Inflammatory macrophage (primary cell): ENCODE measurements around the gene WDR6.

Experiments
- DNase-seq, 2 donors: peaks; one replicate each; pipeline ENCODE4 v3.0.0-alpha.2; 2020 to 2022

WDR6 gene

GRCh38 chr3:49028673-49029562, 21.7 kb downstream of the WDR6 start, which contains the start of gene IMPDH2:
TSS of gene IMPDH2 (minus strand) at chr3:49029398. CDS start at chr3:49029350, 48 bp downstream.
- DNase-seq: peak; percentile 97 to 98

DNA sequence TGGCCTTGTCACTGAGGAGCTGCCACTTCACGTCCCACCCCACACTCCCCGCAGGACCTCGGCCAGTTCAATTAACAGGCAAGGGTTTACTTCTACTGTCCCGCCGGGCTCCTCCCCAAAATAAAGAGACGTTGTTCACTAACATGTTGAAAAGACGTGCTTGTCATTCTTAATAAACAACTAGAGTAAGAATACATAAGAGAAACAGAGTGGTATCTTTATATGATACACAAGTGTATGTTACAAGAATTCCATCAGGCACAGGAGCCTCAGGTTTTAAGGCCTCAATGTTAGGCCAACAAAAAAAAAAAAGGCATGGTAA, 22.3 kb downstream of the WDR6 start:
- DNase-seq: no peak

- no peak for DNase-seq
Observed at GRCh38 chr3:49030321-49030720, 23.1 kb downstream of the WDR6 start.

DNA sequence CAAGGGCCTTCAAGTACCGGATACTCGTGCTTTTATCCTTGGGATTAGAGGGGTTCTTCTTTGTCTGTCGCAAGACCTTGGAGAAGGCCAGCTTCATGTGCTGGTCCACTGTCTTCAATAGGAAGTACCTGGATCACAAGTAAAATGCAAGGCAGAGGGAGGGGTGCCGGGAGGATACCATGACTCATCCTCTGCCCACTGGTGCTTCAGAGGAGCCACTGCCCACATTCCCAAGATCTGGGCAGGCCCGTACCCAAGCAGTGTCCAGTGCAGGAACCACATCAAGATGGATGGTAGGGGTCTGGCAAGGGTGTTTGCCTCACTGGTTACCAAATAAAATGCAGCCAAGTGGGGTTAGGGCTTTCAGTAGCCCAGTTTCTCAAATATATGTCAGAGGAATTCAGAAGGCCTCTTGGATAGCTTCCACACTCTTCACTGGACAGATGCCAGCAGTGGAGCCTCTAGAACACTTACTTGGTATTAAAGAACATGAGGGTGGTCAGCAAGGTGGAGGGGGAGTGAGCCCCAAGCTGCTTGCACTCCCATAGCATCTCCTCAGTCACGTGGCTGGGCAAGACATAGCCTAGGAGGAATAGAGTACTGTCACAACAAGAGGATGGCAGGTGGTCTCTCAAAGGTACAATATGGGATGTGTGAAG, 25.6 kb downstream of the WDR6 start:
- no peak for DNase-seq

- DNase-seq: no peak
Observed at GRCh38 chr3:49034650-49035049, 27.5 kb downstream of the WDR6 start.

DNA sequence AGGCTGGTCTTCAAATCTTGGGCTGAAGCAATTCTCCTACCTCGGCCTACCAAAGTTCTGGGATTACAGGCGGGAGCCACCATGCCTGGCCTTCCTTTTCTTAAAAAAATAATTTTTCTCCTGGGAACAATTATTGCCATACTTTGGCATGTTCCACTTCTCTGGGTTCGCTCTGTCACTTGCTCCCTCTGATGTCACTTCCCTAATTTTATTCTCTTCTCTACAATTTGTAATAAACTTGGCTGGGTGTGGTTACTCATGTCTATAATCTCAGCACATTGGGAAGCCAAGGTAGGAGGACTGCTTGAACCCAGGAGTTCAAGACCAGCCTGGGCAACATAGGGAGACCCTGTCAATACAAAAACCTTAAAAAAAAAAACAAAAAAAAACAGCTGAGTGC, 28.1 kb downstream of the WDR6 start:
- DNase-seq: peak; percentile 63 to 76

GRCh38 chr3:49053543-49053942, 46.4 kb downstream of the WDR6 start:
- DNase-seq: no peak

DNA sequence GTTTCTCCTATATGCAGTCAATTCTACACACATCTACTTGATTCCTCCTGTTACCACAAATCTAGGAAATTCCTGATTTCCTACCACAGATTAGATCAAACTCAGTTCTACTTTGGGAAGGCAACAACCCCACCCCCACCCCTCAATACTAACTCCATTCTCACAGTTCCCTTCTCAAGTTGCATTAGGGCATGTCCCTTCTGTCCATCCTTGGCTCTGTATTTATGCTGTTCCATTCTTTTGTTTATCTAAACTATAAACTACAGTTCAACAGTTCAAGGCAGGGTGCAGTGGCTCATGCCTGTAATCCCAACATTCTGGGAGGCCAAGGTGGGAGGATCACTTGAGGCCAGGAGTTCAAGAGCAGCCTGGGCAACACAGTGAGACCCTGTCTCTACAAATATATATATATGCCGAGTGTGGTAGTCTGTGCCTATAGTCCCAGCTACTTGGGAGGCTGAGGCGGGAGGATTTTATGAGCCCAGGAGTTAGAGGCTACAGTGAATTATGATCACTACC, 47.2 kb downstream of the WDR6 start:
- no peak for DNase-seq

DNA sequence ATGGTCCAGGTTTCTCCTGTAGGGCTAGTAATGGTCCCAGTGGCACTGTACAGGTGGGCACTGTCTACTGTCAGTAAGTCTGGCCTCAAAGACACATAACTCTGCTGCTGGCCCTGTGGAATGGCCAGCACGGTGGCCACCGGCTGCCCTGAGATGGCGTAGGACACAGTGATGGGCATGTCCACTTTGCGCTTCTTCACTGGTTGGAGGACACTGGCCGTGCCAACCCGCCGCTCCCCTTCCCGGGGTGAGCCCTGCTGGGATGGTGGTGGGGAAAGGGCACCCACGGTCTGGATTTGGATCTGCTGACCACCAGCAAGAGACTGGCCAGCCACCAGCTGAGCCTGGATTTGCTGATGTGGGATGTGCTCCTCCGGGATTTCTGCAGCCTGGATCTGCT, 50.1 kb downstream of the WDR6 start:
- no peak for DNase-seq

DNA sequence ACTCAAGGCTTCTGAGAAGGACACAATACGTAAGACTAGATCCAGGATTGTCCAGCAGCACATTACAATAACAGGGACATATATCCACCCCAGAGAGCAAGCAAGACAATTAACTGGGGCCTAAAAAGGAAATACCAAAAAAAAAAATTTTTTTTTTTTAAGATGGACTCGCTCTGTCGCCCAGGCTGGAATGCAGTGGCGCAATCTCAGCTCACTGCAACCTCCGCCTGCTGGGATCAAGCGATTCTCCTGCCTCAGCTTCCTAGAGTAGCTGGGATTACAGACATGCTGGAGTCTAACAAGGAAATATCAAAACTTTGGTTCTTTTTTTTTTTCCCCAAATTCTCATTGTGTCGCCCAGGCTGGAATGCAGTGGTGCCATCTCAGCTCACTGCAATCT, 50.8 kb downstream of the WDR6 start:
- no peak for DNase-seq
